Measurements from ENCODE around the gene BAD.

GRCh38 chr11:64290352-64291261 is 6.1 kb upstream of the BAD start:
- no peak for TF ChIP-seq POLR2A (IDR thresholded peaks at IDR 0.05; ENCODE audit: low read depth, low read length)
- TF ChIP-seq POLR2AphosphoS5 (IDR thresholded peaks at IDR 0.05; ENCODE audit: low read depth, low read length), result no peak
- TF ChIP-seq TAF1 (IDR thresholded peaks at IDR 0.05; ENCODE audit: borderline replicate concordance, low read depth, low read length), result no peak

Measured in GM12892 (cell line).